Measurements from ENCODE around the gene PSIP1. TPM values are rescaled to one million over a fixed set of nuclear protein-coding genes. Genes with fewer than 3 reads are reported as not detected.
"Not testable (repeated sequence)": the region's sequence is repeated elsewhere in the genome, so short reads cannot be mapped to it uniquely, and the experiment has no call there.

PSIP1 gene
- polyA plus RNA-seq (2013, experiment 1 of 2; ENCODE audit: insufficient read length), result 72.0 TPM
- 36.1 TPM for polyA plus RNA-seq (2013, experiment 2 of 2; ENCODE audit: insufficient read length)

GRCh38 chr9:15510789-15511575, at the start of gene PSIP1:
PSIP1 (minus strand) TSS chr9:15510970; CDS start chr9:15510188, 782 bp downstream.
- peak; percentile 77 for DNase-seq

GRCh38 chr9:15553528-15553898, 42.7 kb upstream of the PSIP1 start:
- no peak for DNase-seq

- DNase-seq, result peak; percentile 95
Measured at GRCh38 chr9:15552636-15553527, 42.1 kb upstream of the PSIP1 start, which contains the start of gene CCDC171. CCDC171 (plus strand) TSS chr9:15553043; CDS start chr9:15564089, 11,046 bp downstream.

GRCh38 chr9:15549611-15550010, 38.8 kb upstream of the PSIP1 start:
- no peak for DNase-seq

GRCh38 chr9:15543047-15543813, 32.5 kb upstream of the PSIP1 start:
- no peak for DNase-seq

- no peak for DNase-seq
Measured at GRCh38 chr9:15542624-15543023, 31.9 kb upstream of the PSIP1 start.

GRCh38 chr9:15541872-15542271, 31.1 kb upstream of the PSIP1 start:
- DNase-seq, result no peak

GRCh38 chr9:15531380-15531779, 20.6 kb upstream of the PSIP1 start:
- no peak for DNase-seq

GRCh38 chr9:15529566-15530324, 19.0 kb upstream of the PSIP1 start:
- DNase-seq, result no peak

GRCh38 chr9:15527035-15527434, 16.3 kb upstream of the PSIP1 start:
- DNase-seq, result not testable (repeated sequence)

GRCh38 chr9:15525958-15526357, 15.2 kb upstream of the PSIP1 start:
- DNase-seq, result no peak

- DNase-seq, result no peak
Measured at GRCh38 chr9:15524845-15525455, 14.2 kb upstream of the PSIP1 start.

GRCh38 chr9:15522130-15522755, 11.5 kb upstream of the PSIP1 start:
- no peak for DNase-seq

- DNase-seq, result no peak
Measured at GRCh38 chr9:15521254-15521653, 10.5 kb upstream of the PSIP1 start.

GRCh38 chr9:15519831-15520230, 9.1 kb upstream of the PSIP1 start:
- DNase-seq, result no peak

- DNase-seq, result peak; percentile 20
Measured at GRCh38 chr9:15513335-15513734, 2.6 kb upstream of the PSIP1 start.

- DNase-seq, result no peak
Measured at GRCh38 chr9:15512889-15513288, 2.1 kb upstream of the PSIP1 start.

GRCh38 chr9:15512204-15512603, 1.4 kb upstream of the PSIP1 start:
- DNase-seq, result no peak

GRCh38 chr9:15509931-15510788, 610 bp downstream of the PSIP1 start:
- DNase-seq, result peak; percentile 16

- no peak for DNase-seq
Measured at GRCh38 chr9:15505921-15506320, 4.8 kb downstream of the PSIP1 start.
